Esophagus squamous epithelium (tissue), 5 donors: ENCODE data around the gene FKBP7. TPM values are rescaled to one million over a fixed set of nuclear protein-coding genes. Genes with fewer than 3 reads are reported as not detected.

Source experiments
- DNase-seq: peaks from one replicate; lab custom pipeline; 2025; lab: John Stamatoyannopoulos, UW
- H3K27ac ChIP-seq, 4 donors: fragments of 200-600 bp; sonication (generic); one replicate each; pipeline ENCODE4 v1.5.1; 2016 to 2019; ENCODE audit warnings: mild to moderate bottlenecking in 1 of 4
- H3K27me3 ChIP-seq, 4 donors: fragments of 200-600 bp; sonication (generic); 1 replicate in 3 of 4; 2 replicates in 1 of 4; pipeline versions ENCODE4 v1.5.1 to v1.6.0; 2017 to 2021; ENCODE audit warnings: antibody characterized with exemption in 1 of 4
- H3K36me3 ChIP-seq, 3 donors: fragments of 200-600 bp; sonication (generic); one replicate each; pipeline ENCODE4 v1.5.1; 2016 to 2019
- H3K4me1 ChIP-seq, 3 donors: fragments of 200-600 bp; sonication (generic); one replicate each; pipeline ENCODE4 v1.5.1; 2017 to 2019
- H3K4me3 ChIP-seq, 4 donors: fragments of 200-600 bp; sonication (generic); 1 replicate in 3 of 4; 2 replicates in 1 of 4; pipeline ENCODE4 v1.5.1; 2016 to 2019; ENCODE audit warnings: mild to moderate bottlenecking in 2 of 4, moderate library complexity in 1 of 4
- H3K9me3 ChIP-seq, 3 donors: fragments of 200-600 bp; sonication (generic); one replicate each; pipeline ENCODE4 v1.5.1; 2016 to 2019
- POLR2A ChIP-seq, 4 donors: fragments of 450-650 bp; IDR thresholded peaks; one replicate each; pipeline ENCODE4 v1.6.1; 2017; ENCODE audit warnings: antibody characterized with exemption in 4 of 4, mild to moderate bottlenecking in 4 of 4, moderate library complexity in 3 of 4
- WGBS, 2 donors: methylation state at CpG; one replicate each; pipeline ENCODE4 v1.1.5; 2018; 5-methylcytosine and 5-hydroxymethylcytosine counted together
- intact Hi-C: fragments of 100-400 bp; cut with DNase I; formaldehyde crosslinking; loops from one replicate; pipeline ENCODE4 v1.15.0; 2022
- total RNA-seq, 4 donors: library from RNA; depleted of rRNA; stranded (reverse); fragments of >200 nt; gene quantifications; one replicate each; pipeline ENCODE4 v1.1.0, GENCODE V29; 2016
- TF ChIP-seq, protein P1 (sequence below), 6 experiments: fragments of 450-650 bp in 4 of 6; fragments of 200-600 bp in 2 of 6; sonication (generic) in 2 of 6; IDR thresholded peaks; one replicate each; pipeline ENCODE4 v1.5.1; 2016 to 2019; ENCODE audit warnings: antibody characterized with exemption in 6 of 6, mild to moderate bottlenecking in 4 of 6, moderate library complexity in 4 of 6
- donor health status: DM: yes; HTN: yes; CAD: no.

FKBP7 gene
- total RNA-seq, 4 donors from 2014 or later: 0.83 to 10.5 (median 1.4) TPM

DNA sequence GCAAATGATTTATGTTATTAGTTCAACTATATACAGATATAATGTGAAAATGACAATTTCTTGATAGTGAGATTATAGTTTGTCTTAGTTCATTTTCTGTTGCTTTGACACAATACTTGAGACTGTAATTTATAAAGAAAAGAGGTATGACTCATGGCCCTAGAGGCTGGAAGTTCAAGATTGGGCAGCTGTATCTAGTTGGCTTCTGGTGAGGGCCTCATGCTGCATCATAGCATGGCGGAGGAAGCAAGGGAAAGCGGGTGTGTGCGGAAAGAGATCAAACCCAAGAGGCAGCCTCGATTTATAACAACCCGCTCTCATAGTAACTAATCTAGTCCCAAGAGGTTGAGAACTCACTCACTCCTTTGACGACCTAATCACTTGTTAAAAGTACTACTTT, 13.2 kb upstream of the FKBP7 start:
- intact Hi-C loops: no loop called here
- Histone ChIP-seq H3K4me3 (no peak overlapping the region), H3K36me3 (peaks cover 4 to 76% (median 10%) of the 10 kb centered on the region in 3 donors), H3K27ac (no peak overlapping the region), H3K4me1 (no peaks in the 10 kb centered on the region), H3K9me3 (no peaks in the 10 kb centered on the region), H3K27me3 (no peaks in the 10 kb centered on the region)
- TF ChIP-seq, protein P1, sequence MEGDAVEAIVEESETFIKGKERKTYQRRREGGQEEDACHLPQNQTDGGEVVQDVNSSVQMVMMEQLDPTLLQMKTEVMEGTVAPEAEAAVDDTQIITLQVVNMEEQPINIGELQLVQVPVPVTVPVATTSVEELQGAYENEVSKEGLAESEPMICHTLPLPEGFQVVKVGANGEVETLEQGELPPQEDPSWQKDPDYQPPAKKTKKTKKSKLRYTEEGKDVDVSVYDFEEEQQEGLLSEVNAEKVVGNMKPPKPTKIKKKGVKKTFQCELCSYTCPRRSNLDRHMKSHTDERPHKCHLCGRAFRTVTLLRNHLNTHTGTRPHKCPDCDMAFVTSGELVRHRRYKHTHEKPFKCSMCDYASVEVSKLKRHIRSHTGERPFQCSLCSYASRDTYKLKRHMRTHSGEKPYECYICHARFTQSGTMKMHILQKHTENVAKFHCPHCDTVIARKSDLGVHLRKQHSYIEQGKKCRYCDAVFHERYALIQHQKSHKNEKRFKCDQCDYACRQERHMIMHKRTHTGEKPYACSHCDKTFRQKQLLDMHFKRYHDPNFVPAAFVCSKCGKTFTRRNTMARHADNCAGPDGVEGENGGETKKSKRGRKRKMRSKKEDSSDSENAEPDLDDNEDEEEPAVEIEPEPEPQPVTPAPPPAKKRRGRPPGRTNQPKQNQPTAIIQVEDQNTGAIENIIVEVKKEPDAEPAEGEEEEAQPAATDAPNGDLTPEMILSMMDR (IDR thresholded peaks at IDR 0.05): no peak
- no peak for TF ChIP-seq POLR2A (IDR thresholded peaks at IDR 0.05)
- no peak for DNase-seq
- 83 to 95% methylated on average over 6 of the region's 6 CpGs for WGBS, 2 donors

GRCh38 chr2:178485356-178485755, 7.0 kb upstream of the FKBP7 start:
- DNase-seq: no peak
- WGBS, 2 donors: 69 to 72% methylated on average over 3 of the region's 3 CpGs
- no peaks in the 10 kb centered on the region for H3K9me3 ChIP-seq
- H3K4me1 ChIP-seq: peaks cover 7 to 45% (median 31%) of the 10 kb centered on the region in 3 donors
- H3K4me3 ChIP-seq: no peak overlapping the region
- H3K27ac ChIP-seq: no peak overlapping the region
- H3K36me3 ChIP-seq: peaks cover 0 to 27% (median 0%) of the 10 kb centered on the region in 3 donors
- no peaks in the 10 kb centered on the region for H3K27me3 ChIP-seq
- intact Hi-C loops: no loop called here
- no peak for TF ChIP-seq POLR2A (IDR thresholded peaks at IDR 0.05)
- TF ChIP-seq, protein P1 (IDR thresholded peaks at IDR 0.05): no peak

GRCh38 chr2:178484245-178485041, 6.0 kb upstream of the FKBP7 start:
- H3K9me3 ChIP-seq: no peaks in the 10 kb centered on the region
- H3K4me3 ChIP-seq: no peak overlapping the region
- H3K27me3 ChIP-seq: no peaks in the 10 kb centered on the region
- no peak overlapping the region for H3K27ac ChIP-seq
- intact Hi-C loops: no loop called here
- H3K4me1 ChIP-seq: peaks cover 12 to 51% (median 36%) of the 10 kb centered on the region in 3 donors
- no peak for DNase-seq
- WGBS, 2 donors: 49 to 51% methylated on average over 6 of the region's 6 CpGs
- H3K36me3 ChIP-seq: peaks cover 0 to 23% (median 0%) of the 10 kb centered on the region in 3 donors
- TF ChIP-seq, protein P1 (IDR thresholded peaks at IDR 0.05): no peak
- TF ChIP-seq POLR2A (IDR thresholded peaks at IDR 0.05): no peak

DNA sequence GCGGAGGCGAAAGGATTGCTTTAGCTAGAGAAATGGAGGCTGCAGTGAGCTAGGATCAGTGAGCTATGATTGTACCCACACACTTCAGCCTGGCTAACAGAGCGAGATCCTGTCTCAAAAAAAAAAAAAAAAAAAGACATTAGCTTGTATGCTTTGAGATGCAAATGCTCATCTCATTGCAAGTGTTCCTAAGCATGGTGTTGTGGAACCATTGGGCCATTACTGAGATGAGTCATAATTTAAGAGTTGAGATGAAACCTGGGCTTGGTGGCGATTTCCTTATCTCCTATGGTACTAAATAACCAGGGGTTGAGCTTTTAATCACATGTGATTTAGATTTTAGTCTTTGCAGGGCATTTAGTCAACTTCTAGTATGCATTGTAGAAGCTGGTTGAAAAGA, 4.0 kb upstream of the FKBP7 start:
- intact Hi-C loops: no loop called here
- WGBS, 2 donors: 82 to 83% methylated on average over 4 of the region's 4 CpGs
- H3K4me1 ChIP-seq: peaks cover 12 to 64% (median 41%) of the 10 kb centered on the region in 3 donors
- H3K36me3 ChIP-seq: peaks cover 0 to 16% (median 0%) of the 10 kb centered on the region in 3 donors
- H3K9me3 ChIP-seq: no peaks in the 10 kb centered on the region
- no peaks in the 10 kb centered on the region for H3K27me3 ChIP-seq
- no peak overlapping the region for H3K27ac ChIP-seq
- TF ChIP-seq, protein P1 (IDR thresholded peaks at IDR 0.05): no peak
- TF ChIP-seq POLR2A (IDR thresholded peaks at IDR 0.05): no peak
- DNase-seq: no peak
- H3K4me3 ChIP-seq: no peak overlapping the region
